Activated T-cell treated with anti-CD3 and anti-CD28 coated beads, Interleukin-2, amount 50 U/mL, for 24 hours (primary cell): ENCODE measurements around the gene PDPR.
"Not testable (repeated sequence)": the region's sequence is repeated elsewhere in the genome, so short reads cannot be mapped to it uniquely, and the experiment has no call there.

Experiments used
- DNase-seq: peaks from one replicate; pipeline ENCODE4 v3.0.0-alpha.2; 2020
- H3K27ac Mint-ChIP-seq: 2 replicates; pipeline ENCODE4 v1.8.0; 2020; ENCODE audit warnings: mild to moderate bottlenecking, mixed read lengths
- H3K27me3 Mint-ChIP-seq: 2 replicates; pipeline ENCODE4 v1.8.0; 2020; ENCODE audit warnings: mixed read lengths
- H3K36me3 Mint-ChIP-seq: 2 replicates; pipeline ENCODE4 v1.8.0; 2020; ENCODE audit warnings: low read depth, mixed read lengths
- H3K4me1 Mint-ChIP-seq: 2 replicates; pipeline ENCODE4 v1.8.0; 2020; ENCODE audit warnings: low read depth, mixed read lengths
- H3K4me3 Mint-ChIP-seq: 2 replicates; pipeline ENCODE4 v1.8.0; 2020; ENCODE audit warnings: mild to moderate bottlenecking, moderate library complexity, mixed read lengths
- H3K9me3 Mint-ChIP-seq: 2 replicates; pipeline ENCODE4 v1.8.0; 2020; ENCODE audit warnings: mixed read lengths

The PDPR gene

GRCh38 chr16:70204010-70204409, 89.9 kb downstream of the PDPR start:
- peaks cover 25% of the 10 kb centered on the region for H3K36me3 Mint-ChIP-seq
- H3K9me3 Mint-ChIP-seq, H3K27ac Mint-ChIP-seq, DNase-seq, H3K4me3 Mint-ChIP-seq, H3K27me3 Mint-ChIP-seq, H3K4me1 Mint-ChIP-seq: not testable (repeated sequence)

GRCh38 chr16:70204668-70205405, 90.7 kb downstream of the PDPR start:
- peaks cover 29% of the 10 kb centered on the region for H3K36me3 Mint-ChIP-seq
- not testable (repeated sequence) for H3K27me3 Mint-ChIP-seq, H3K4me1 Mint-ChIP-seq, H3K9me3 Mint-ChIP-seq, H3K27ac Mint-ChIP-seq, H3K4me3 Mint-ChIP-seq, DNase-seq

- peaks cover 41% of the 10 kb centered on the region for H3K36me3 Mint-ChIP-seq
- not testable (repeated sequence) for DNase-seq, H3K27me3 Mint-ChIP-seq, H3K4me1 Mint-ChIP-seq, H3K9me3 Mint-ChIP-seq, H3K4me3 Mint-ChIP-seq, H3K27ac Mint-ChIP-seq
Observed at GRCh38 chr16:70206382-70206781, 92.2 kb downstream of the PDPR start.
